HAP-1 (cell line): ENCODE results near the gene ITGB5.

Experiments
- DNase-seq, 2 experiments: peaks; one replicate each; pipeline ENCODE4 v3.0.0-alpha.2; 2016 to 2020; ENCODE audit warnings: low spot score in 2 of 2
- H3K27me3 ChIP-seq: fragments of 250-450 bp; sonication (Bioruptor Pico); 2 replicates; pipeline ENCODE4 v1.5.1; 2020; ENCODE audit warnings: low read depth, mild to moderate bottlenecking, moderate library complexity
- H3K36me3 ChIP-seq: fragments of 250-450 bp; sonication (Bioruptor Pico); replicated peaks from 2 replicates; pipeline ENCODE4 v1.5.1; 2020; ENCODE audit warnings: mild to moderate bottlenecking
- H3K4me1 ChIP-seq: fragments of 250-450 bp; sonication (Bioruptor Pico); 2 replicates; pipeline ENCODE4 v1.5.1; 2020; ENCODE audit warnings: mild to moderate bottlenecking
- H3K4me3 ChIP-seq: fragments of 250-450 bp; sonication (Bioruptor Pico); 2 replicates; pipeline ENCODE4 v1.5.1; 2020; ENCODE audit warnings: mild to moderate bottlenecking, moderate library complexity
- H3K9me3 ChIP-seq: fragments of 250-450 bp; sonication (Bioruptor Pico); 2 replicates; pipeline ENCODE4 v1.5.1; 2020; ENCODE audit warnings: mild to moderate bottlenecking, moderate library complexity
- in situ Hi-C: fragments of 300-500 bp; cut with MboI; formaldehyde crosslinking; loops from 3 replicates; pipeline ENCODE4 v1.14.3; 2020; ENCODE audit warnings: low sequenced_read_pairs, inconsistent platforms, mixed read lengths

The ITGB5 gene

GRCh38 chr3:124817079-124817478 is 70.1 kb downstream of the ITGB5 start:
- Histone ChIP-seq H3K4me1 (peaks cover 12% of the 10 kb centered on the region), H3K36me3 (peaks cover 2% of the 10 kb centered on the region; the same call in 1 of the 2 replicates), H3K9me3 (no peaks in the 10 kb centered on the region), H3K27me3 (no peaks in the 10 kb centered on the region), H3K4me3 (no peak overlapping the region)
- no peak for DNase-seq
- in situ Hi-C loops: no loop called here

GRCh38 chr3:124816206-124816605 is 71.0 kb downstream of the ITGB5 start:
- Histone ChIP-seq H3K4me1 (peaks cover 12% of the 10 kb centered on the region), H3K4me3 (no peak overlapping the region), H3K27me3 (no peaks in the 10 kb centered on the region), H3K9me3 (no peaks in the 10 kb centered on the region), H3K36me3 (peaks cover 2% of the 10 kb centered on the region; the same call in 1 of the 2 replicates)
- in situ Hi-C loops: no loop called here
- DNase-seq: no peak

GRCh38 chr3:124815781-124816180 is 71.4 kb downstream of the ITGB5 start:
- peaks cover 2% of the 10 kb centered on the region; the same call in 1 of the 2 replicates for H3K36me3 ChIP-seq
- H3K27me3 ChIP-seq: no peaks in the 10 kb centered on the region
- no peak for DNase-seq
- in situ Hi-C loops: no loop called here
- H3K9me3 ChIP-seq: no peaks in the 10 kb centered on the region
- H3K4me1 ChIP-seq: peaks cover 12% of the 10 kb centered on the region
- H3K4me3 ChIP-seq: no peak overlapping the region

- Histone ChIP-seq H3K36me3 (peaks cover 2% of the 10 kb centered on the region; the same call in 1 of the 2 replicates), H3K9me3 (no peaks in the 10 kb centered on the region), H3K4me3 (no peak overlapping the region), H3K4me1 (peaks cover 12% of the 10 kb centered on the region), H3K27me3 (no peaks in the 10 kb centered on the region)
- in situ Hi-C loops: no loop called here
- no peak for DNase-seq
Measured at GRCh38 chr3:124814620-124815421, 72.3 kb downstream of the ITGB5 start.

- in situ Hi-C loops: no loop called here
- no peak for DNase-seq
Measured at GRCh38 chr3:124813541-124813940, 73.6 kb downstream of the ITGB5 start.

GRCh38 chr3:124812291-124813265 is 74.6 kb downstream of the ITGB5 start:
- Histone ChIP-seq H3K9me3 (no peaks in the 10 kb centered on the region), H3K27me3 (no peaks in the 10 kb centered on the region), H3K36me3 (peaks cover 2% of the 10 kb centered on the region; the same call in 1 of the 2 replicates), H3K4me3 (no peak overlapping the region), H3K4me1 (peaks cover 3% of the 10 kb centered on the region; the same call in 1 of the 2 replicates)
- in situ Hi-C loops: no loop called here
- no peak for DNase-seq

More at GRCh38 chr3:124813541-124813940, 73.6 kb downstream of the ITGB5 start:
- peaks cover 6% of the 10 kb centered on the region; the same call in 1 of the 2 replicates for H3K4me1 ChIP-seq
- H3K27me3 ChIP-seq: no peaks in the 10 kb centered on the region
- no peaks in the 10 kb centered on the region for H3K9me3 ChIP-seq
- H3K4me3 ChIP-seq: no peak overlapping the region
- H3K36me3 ChIP-seq: peaks cover 2% of the 10 kb centered on the region; the same call in 1 of the 2 replicates

GRCh38 chr3:124811436-124811835 is 75.7 kb downstream of the ITGB5 start:
- DNase-seq: no peak
- peaks cover 3% of the 10 kb centered on the region; the same call in 1 of the 2 replicates for H3K4me1 ChIP-seq
- no peaks in the 10 kb centered on the region for H3K27me3 ChIP-seq
- in situ Hi-C loops: no loop called here
- no peaks in the 10 kb centered on the region for H3K9me3 ChIP-seq
- H3K36me3 ChIP-seq: peaks cover 2% of the 10 kb centered on the region; the same call in 1 of the 2 replicates
- H3K4me3 ChIP-seq: no peak overlapping the region

- Histone ChIP-seq H3K4me1 (peaks cover 3% of the 10 kb centered on the region; the same call in 1 of the 2 replicates), H3K9me3 (no peaks in the 10 kb centered on the region), H3K36me3 (0 out of 2 replicates have a peak, but pooled peaks cover 2% of the 10 kb centered on the region), H3K27me3 (no peaks in the 10 kb centered on the region), H3K4me3 (no peak overlapping the region)
- DNase-seq: no peak
- in situ Hi-C loops: no loop called here
Measured at GRCh38 chr3:124810970-124811369, 76.2 kb downstream of the ITGB5 start.

GRCh38 chr3:124809039-124809438 is 78.1 kb downstream of the ITGB5 start:
- Histone ChIP-seq H3K36me3 (no peaks in the 10 kb centered on the region), H3K4me1 (peaks cover 3% of the 10 kb centered on the region; the same call in 1 of the 2 replicates), H3K4me3 (no peak overlapping the region), H3K9me3 (no peaks in the 10 kb centered on the region), H3K27me3 (no peaks in the 10 kb centered on the region)
- in situ Hi-C loops: no loop called here
- DNase-seq: no peak

GRCh38 chr3:124805671-124806070 is 81.5 kb downstream of the ITGB5 start:
- DNase-seq: no peak
- Histone ChIP-seq H3K36me3 (no peaks in the 10 kb centered on the region), H3K9me3 (no peaks in the 10 kb centered on the region), H3K27me3 (no peaks in the 10 kb centered on the region), H3K4me1 (no peaks in the 10 kb centered on the region; the same call in 1 of the 2 replicates), H3K4me3 (no peak overlapping the region)
- in situ Hi-C loops: no loop called here

- Histone ChIP-seq H3K4me3 (no peak overlapping the region), H3K9me3 (no peaks in the 10 kb centered on the region), H3K4me1 (no peaks in the 10 kb centered on the region; the same call in 1 of the 2 replicates), H3K36me3 (no peaks in the 10 kb centered on the region), H3K27me3 (no peaks in the 10 kb centered on the region)
- no peak for DNase-seq
- in situ Hi-C loops: no loop called here
Measured at GRCh38 chr3:124804875-124805274, 82.3 kb downstream of the ITGB5 start.

- Histone ChIP-seq H3K9me3 (no peaks in the 10 kb centered on the region), H3K4me3 (no peak overlapping the region), H3K27me3 (no peaks in the 10 kb centered on the region), H3K4me1 (no peaks in the 10 kb centered on the region), H3K36me3 (no peaks in the 10 kb centered on the region)
- no peak for DNase-seq
- in situ Hi-C loops: no loop called here
Measured at GRCh38 chr3:124802702-124803101, 84.5 kb downstream of the ITGB5 start.

- Histone ChIP-seq H3K9me3 (no peaks in the 10 kb centered on the region), H3K4me3 (no peak overlapping the region), H3K36me3 (no peaks in the 10 kb centered on the region), H3K27me3 (no peaks in the 10 kb centered on the region), H3K4me1 (no peaks in the 10 kb centered on the region)
- in situ Hi-C loops: no loop called here
- no peak for DNase-seq
Measured at GRCh38 chr3:124802061-124802698, 85.0 kb downstream of the ITGB5 start.
